Activated CD4-positive, CD25-positive, alpha-beta regulatory T cell (primary cell): Measurements from ENCODE around the gene STAT6.
"Not testable (repeated sequence)": the region's sequence is repeated elsewhere in the genome, so short reads cannot be mapped to it uniquely, and the experiment has no call there.

Experiments
- DNase-seq, 4 experiments: peaks; one replicate each; lab custom pipeline; 2025; lab: John Stamatoyannopoulos, UW

Gene STAT6

GRCh38 chr12:57087691-57088353 is 23.3 kb downstream of the STAT6 start:
- peak; percentile 32 to 61 (median 44) for DNase-seq

DNA sequence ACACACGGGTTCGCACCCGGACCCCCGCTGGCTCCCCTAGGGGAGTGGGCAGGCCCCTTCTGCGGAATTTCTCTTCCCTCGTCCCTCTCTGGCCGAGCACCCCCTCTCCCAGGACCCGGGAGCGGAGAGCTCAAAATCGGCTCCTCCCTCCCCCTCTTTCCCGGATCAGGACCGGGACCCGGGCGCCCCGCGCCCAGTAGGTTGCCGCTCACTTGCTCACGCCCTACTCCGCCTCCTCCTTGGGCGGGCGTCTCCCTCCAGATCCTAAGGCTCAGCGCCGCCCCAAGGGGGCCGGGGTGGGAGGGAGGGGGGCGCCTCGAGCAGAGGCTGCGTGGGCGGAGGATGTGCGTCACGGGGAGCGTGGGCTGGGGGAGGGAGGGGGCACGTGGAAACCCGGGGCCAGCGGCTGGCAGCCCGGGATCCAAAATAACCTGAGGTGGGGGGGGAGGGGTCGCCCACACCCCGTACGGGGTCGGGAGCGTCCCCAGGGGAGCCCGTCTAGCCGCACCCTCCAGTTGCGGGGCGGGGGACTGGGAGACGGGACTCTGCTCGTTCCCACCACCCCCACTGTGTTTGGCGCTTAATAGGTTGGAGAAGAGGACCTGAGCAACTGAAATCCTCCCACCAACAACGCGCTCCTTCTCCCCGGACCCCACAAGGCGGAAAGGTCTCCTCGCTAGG is 24.0 kb downstream of the STAT6 start:
- DNase-seq, result peak; percentile 79 to 86 (median 84)

DNA sequence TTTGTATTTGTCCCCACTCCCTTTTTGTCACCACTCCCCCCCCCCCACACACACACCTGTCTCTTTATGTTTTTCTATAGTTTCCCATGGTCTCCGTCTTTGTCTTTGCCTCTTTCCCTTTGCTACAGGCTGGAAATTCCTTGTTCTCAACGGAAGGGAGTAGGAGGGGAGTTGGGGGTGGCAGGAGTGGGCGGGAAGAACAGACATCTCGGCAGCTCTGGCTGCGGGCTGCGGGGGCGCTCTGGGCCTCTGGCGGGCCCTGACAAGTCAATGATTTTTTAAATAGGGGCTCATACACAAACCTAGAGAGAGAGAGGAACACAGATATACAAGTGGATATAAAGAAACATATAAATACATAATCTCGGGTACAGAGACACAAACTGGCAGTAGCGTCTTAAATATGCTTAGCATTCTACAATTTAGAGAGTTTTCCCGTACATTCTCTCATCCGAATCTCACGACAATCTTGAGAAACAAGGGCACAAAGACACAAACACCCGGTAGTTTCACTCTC is 24.6 kb downstream of the STAT6 start:
- peak in 1 of 4 experiments; percentile 15 for DNase-seq

DNA sequence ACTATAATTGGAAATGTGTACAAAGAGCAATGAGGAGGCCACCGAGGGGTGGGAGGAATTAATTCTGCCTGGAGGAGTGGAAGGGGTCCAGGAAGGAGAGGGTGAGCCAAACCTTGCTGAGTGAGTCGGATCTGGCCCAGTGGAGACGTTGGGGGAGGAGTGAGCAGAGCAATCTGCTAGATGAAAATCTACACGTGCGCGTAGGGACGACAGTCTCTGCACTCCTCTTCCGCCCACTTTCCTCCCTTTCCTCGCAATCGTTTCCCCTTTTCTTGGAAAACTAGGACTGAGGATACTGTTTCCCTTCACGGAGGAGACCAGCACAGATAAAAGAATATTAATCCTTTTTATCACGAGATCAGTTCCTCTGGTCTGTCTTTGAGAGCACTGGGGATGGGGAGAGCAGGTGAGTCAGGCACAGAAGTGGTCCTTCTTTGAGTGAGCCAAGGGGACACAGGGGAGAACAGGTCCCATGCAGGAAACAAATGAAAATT is 25.1 kb downstream of the STAT6 start:
- no peak for DNase-seq

DNA sequence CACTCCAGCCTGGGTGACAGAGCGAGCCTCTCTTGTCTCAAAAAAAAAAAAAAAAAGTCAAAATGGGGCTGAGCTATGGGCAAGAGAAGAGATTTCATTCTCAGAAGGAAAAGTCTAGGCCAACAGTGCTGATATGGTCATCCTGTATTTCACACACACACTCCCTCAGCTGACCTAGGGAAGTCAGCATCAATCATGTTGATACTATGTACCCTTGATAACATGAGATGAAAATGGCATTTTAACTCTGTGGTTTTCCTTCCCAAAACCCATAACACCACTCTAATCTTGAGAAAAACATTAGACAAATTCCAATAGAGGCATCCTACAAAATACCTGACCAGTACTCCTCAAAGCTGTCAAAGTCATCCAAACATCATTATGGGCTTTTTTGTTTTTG is 30.3 kb downstream of the STAT6 start:
- DNase-seq, result no peak

DNA sequence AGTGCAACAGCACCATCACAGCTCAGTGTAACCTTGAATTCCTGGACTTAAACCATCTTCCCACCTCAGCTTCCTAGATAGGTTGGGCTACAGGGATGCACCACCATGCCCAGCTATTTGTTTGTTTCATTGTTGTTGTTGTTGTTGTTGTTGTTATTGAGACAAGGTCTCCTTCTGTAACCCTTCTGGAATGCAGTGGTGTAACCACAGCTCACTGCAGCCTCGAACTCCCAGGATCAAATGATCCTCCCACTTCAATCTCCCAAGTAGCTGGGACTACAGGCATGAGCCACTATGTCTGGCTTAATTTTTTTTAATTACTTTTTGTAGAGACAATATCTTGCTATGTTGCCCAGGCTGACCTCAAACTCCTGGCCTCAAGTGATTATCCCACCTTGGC is 31.3 kb downstream of the STAT6 start:
- DNase-seq, result no peak

- peak; percentile 79 to 92 (median 86) for DNase-seq
Observed at GRCh38 chr12:57078519-57079404, 32.4 kb downstream of the STAT6 start, which contains the start of gene NEMP1. NEMP1 (minus strand) TSS chr12:57078791; CDS start chr12:57078745, 46 bp downstream.

DNA sequence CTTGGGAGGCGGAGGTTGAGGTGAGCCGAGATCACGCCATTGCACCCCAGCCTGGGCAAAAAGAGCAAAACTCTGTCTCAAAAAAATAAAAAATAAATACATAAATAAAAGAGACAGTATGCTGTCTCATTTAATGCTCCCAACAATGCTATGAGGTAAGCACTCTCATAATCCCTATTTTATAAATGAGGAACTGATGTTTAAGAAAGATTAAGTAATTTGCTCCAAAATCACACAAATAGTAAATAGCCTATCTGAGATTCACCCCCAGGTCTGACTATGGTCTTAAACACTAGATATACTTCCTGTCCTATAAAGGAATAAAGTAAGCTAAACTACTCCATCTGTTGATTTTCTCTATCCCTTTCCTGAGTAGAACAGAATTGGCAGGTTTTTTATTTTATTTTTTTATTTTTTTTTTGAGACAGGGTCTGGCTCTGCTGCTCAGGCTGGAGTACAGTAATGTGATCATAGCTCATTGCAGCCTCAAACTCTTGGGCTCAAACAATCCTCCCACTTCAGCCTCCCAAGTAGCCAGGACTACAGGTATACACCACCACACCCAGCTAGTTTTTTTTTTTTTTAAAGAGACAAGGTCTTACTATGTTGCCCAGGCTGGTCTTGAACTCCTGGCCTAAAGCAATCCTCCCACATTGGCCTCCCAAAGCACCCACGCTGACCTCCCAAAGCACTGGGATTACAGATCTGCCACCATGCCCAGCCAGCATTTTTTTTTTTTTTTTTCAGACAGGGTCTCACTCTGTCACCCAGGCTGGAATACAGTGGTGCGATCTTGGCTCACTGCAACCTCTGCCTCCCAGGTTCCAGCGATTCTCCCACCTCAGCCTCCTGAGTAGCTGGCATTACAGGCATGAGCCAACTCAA is 37.4 kb downstream of the STAT6 start:
- not testable (repeated sequence) for DNase-seq

DNA sequence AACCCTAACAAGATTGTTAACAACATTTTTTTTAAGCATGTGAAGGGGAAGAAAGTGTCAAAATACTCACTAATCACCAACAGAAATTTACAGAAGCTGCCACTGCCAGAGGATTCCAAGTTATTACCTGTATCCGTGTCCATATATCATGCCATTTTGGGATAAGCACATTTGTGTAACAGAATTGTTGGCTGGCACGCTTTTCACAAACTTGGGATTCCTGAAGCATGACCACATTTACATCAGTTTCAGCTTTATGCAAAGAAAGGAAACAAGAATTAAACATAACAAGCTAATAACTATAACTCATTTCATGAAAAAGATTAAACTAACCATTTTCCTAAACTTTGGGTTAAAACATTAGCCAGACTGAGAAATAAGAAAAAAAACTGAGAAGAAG is 38.5 kb downstream of the STAT6 start:
- DNase-seq, result no peak

DNA sequence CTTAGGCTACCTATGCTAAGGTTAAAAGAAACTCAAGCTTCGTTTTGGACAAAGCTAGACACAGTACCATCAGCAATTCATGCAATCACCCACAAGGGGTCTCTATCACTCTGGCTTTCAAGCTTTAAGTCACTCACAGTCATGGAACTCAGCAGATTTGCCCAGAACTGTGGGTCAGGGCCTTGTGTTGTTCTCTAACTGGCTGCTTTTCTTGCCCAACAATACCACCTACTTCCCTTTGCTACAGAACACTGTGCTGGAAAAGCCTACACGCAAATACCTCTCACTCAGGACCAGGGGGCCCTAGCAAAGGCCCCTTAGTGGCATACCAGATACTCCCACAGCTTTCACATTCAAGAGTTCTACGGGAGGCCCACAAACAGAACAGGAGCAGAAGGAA is 41.6 kb downstream of the STAT6 start:
- DNase-seq, result peak in 3 of 4 experiments; percentile 20 to 30 (median 28)

DNA sequence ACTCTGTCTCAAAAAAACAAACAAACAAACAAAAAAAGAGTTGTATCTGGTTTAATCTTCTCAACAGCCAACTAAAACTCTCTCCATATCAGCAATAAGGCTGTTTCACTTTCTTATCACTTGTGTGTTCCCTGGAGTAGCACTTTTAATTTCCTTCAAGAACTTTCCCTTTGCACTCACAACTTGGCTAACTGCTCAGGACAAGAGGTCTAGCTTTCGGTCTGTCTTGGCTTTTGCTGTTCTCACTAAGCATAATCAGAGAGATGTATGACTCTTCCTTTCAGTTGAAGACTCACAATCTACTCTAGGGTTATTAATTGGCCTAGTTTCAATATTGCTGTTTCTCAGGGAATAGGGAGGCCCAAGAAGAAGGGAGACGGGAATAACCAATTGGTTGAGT is 44.9 kb downstream of the STAT6 start:
- DNase-seq, result no peak

- peak in 1 of 4 experiments; percentile 3 for DNase-seq
Observed at GRCh38 chr12:57063991-57064685, 47.0 kb downstream of the STAT6 start.

DNA sequence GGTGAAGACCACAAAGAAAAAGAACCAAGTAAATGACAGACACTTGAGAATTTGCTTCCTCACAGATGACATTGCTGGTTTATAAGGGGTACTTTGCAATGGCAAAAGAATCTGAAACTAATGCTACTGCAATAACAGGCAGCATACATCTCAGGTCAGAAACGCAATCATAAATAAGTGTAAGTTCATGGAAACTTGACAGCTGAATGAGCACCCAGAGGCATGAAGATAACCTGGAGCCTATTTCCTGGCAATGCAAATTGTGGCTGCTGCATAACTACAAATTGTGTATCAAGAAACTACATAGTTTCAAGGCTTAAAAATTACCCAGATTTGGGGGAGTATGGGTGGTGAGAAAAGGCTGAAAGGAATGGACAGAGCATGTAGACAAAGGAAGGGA is 52.7 kb downstream of the STAT6 start:
- no peak for DNase-seq

DNA sequence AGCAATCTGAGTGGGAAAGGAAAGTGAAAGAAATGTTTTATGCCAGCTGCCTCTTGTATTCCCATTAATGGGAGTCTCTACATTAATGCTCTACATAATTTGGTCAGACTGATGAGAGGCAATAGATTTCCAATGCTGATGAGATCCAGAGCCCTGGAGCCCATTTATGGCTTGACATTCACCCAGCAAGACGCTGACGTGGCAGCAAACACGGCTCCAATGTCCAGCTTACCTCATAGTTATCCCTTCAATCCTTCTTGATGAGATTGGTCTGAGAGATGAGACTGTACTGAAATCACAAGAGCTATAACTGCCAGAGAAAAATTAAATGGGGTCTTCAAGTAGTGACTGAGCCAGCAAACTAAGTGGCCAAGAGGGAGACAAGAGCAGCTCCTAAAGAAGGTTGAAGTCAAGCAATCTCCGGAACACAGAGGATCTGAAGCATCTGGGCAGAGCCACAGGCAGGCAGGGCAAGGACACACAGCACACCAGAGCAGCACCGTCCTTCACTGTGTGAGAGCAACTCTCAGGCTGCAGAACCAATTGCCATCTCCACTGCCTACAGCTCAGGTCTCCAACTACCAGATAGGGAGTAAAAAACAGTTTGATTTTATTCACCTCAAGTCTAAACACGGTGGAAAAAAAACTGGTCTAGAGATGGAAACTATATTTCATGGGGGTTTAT is 54.0 kb downstream of the STAT6 start:
- DNase-seq, result no peak

DNA sequence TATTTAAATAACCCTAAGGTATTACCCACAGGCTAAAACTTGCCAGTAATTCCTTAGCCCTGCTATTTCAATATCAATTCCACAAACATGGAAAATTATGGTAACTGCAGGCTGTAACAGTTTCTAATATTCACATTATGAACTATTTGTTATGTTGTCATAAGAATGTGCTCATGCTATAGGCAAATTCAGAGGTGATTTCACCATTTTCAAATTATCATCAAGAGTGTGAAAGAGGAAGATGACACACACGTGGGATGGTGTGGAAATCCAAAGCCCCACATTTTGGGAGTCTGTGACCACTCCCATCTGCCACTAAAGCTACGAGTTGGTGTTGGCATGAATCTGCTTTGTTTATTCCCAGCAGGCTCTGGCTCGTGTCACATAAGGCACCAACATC is 55.3 kb downstream of the STAT6 start:
- DNase-seq, result no peak

DNA sequence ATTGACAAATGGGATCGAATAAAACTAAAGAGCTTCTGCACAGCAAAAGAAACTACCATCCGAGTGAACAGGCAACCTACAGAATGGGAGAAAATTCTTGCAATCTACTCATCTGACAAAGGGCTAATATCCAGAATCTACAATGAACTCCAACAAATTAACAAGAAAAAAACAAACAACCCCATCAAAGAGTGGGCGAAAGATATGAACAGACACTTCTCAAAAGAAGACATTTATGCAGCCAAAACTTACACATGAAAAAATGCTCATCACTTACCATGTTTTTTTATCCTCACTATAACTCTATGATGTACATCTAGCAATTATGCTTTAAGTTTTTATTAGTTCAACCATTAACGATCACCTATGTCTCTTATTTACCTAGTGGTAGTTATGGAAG is 57.3 kb downstream of the STAT6 start:
- DNase-seq, result not testable (repeated sequence)

- not testable (repeated sequence) for DNase-seq
Observed at GRCh38 chr12:57053146-57053545, 58.0 kb downstream of the STAT6 start.

- no peak for DNase-seq
Observed at GRCh38 chr12:57051011-57051410, 60.2 kb downstream of the STAT6 start.

GRCh38 chr12:57049890-57050289 is 61.3 kb downstream of the STAT6 start, which contains the start of gene MYO1A:
MYO1A (minus strand) TSS chr12:57050129; CDS start chr12:57048323, 1,806 bp downstream.
- DNase-seq, result no peak

DNA sequence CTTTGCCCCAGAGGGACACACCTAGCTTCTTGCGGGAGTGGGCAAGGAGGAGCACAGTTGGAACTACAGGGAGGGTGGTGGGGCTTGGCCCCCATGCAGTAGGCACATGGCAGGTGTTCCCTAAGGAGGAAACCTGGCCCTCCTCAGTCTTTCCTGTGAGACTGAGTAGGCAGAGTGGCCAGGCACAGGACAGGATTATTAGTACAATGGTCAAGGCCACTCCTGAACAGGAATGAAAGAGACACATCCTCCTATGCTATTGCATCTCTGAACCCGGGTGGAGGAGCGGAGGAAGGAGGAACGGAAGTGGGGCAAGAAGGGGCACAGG is 62.1 kb downstream of the STAT6 start:
- DNase-seq, result no peak
